HG03135 (cell line): ENCODE results near the gene CXCL12.

Experiments used
- ATAC-seq: cut with Tn5 transposase; IDR thresholded peaks from one replicate; pipeline ENCODE4 v1.9.1; 2021; ENCODE audit warnings: mild to moderate bottlenecking, moderate library complexity; ENCODE audit not compliant: unreplicated experiment

Gene CXCL12

DNA sequence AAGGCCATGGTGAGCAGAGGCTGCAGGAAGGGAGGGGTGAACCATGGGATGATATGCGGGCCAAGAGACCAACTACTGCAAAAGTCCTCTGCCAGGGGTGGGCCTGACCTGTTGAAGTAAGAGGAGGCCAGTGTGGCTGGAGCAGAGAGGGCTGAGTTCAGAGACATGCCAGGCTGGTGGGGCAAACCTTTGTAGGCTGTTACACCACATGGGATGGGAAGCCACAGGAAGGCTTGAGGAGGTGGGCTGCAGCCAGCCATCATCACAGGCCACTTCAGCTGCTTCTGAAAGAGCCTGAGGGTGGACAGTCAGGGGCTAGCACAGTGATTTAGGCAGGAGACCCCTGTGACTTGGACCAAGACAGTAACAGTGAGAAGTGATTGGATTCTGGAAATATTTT, 20.3 kb downstream of the CXCL12 start:
- no peak for ATAC-seq

DNA sequence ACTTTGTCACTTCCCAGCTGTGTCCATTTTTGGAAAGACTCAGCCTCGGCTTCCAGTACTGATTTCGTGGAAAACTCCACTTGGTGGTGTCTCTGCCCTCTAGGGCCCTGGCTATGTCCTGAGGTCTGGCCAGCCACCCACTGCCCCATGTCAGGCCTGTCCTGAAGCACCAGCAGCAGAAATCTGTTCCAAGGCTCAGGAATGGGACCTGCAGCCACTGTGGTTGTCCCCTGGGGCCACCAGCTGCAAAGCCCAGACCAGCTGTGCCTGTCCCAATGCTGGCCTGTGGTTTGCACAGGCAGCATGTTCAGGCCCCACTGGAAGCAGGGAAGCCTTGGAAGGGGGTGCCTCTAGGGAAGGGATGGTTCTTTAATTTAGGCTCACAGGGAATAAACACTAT, 21.2 kb downstream of the CXCL12 start:
- no peak for ATAC-seq

DNA sequence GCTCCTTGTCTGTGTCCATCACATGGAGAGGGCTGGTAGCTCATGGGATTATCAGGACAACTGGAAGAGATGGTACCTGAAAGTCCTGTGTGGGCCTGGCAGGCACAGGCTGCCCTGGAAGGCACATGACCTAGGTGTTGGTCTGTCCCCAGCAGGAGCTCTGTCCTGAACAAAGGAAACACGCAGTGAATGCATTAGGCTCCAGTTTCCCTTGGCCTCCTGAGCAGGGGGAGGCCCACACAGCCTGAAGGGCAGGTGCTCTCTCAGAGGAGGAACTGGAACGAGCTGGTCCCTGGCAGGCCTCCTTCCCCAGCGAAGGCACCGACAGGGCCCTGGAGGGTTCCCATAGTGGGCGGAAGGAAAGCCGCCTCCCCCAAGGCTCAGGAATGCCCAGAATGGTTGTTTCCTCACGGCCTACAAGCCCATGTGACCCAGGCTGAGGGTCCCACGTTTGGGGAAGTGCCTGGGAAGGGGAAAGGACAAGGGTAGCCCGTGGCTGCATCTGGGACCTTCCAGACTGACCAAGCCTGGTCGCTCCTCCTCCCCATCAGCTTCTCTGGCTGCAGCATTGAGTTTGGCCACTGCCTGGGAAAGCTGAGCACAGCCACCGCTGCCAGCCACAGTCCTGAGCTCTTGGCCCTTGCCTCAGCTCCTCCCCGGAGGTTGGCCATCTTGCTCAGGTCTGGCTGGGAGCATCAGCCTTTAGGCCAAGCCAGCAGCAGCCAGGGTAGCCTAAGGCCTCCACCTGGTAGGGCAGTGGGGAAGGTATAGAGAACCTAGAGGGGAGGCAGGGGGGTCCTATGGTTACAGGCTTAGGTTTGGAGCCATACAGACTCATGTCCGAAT, 21.8 kb downstream of the CXCL12 start:
- no peak for ATAC-seq

DNA sequence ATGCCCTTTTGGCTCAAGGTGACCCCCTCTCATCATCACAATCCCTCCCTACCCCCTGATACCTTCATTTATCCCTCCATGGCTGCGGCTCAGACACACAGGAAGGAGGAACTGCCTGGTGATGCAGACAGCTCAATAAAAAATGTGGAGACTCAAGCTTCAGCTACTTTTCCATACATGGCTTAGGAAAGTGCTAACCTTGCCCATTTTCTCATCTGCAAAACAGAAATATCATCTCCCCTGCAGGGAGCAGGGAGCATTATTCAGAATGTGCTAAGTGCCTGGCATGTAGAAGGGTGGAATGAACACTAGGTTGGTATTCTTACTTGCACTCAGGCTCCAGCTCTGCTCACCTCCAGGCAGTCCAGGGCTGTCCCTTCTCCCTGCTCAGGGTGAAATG, 23.8 kb downstream of the CXCL12 start:
- no peak for ATAC-seq

DNA sequence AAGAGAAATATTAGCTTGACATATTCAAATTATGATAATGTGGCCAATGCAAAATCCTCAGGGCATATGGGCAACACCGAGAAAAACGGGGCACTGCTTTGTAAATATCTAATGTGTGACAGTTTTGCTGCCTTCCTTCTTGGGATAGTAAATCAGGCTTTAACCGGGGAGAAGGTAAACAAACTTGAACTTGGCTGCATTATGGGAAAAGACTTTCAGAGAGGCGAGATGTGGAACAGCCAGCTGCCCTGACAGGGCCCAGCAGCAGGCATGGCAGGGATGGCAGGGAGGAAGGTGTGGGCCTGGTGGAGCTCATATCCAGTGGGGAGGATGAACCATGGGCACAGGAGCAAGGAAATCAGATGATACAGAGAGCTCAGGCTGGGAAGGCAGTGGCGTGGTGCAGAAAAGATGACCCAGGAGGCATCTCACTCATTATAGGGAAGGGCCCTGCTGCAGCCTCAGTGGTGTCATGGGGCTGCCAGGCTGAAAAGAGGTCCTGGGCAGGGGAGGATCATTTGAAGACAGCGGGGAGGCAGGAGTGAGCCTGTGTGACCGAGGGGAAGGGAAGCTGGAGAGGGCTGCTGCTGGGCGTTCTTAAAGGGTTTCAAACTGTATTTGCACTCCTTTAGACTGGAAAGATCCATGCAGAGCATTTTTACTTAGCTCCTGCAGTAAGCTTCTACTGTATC, 26.7 kb downstream of the CXCL12 start:
- ATAC-seq = no peak

DNA sequence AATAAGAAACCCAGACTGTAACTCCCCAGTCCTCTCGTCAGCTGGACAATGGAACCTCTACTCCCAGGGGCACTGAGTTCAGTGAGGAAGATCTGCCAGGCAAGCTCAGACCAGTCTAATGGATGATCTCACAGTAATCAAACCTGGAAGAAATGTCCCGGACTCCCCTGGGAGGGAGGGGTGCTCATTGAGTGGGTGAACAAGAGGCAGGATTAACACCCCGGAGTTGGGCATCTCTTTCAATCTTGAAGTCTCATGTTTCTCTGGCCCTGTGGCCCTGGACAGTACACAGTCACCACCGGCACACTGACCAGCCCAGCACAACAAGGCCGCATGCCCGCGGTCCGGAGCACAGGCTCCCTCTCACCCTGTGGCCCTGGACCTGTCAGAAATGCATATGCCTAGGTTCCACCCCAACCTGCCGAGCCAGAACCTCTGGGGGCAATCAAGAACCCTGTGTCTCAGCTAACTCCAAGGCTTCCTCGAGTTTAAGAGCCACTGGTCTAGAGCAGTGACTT, 27.8 kb downstream of the CXCL12 start:
- no peak for ATAC-seq

DNA sequence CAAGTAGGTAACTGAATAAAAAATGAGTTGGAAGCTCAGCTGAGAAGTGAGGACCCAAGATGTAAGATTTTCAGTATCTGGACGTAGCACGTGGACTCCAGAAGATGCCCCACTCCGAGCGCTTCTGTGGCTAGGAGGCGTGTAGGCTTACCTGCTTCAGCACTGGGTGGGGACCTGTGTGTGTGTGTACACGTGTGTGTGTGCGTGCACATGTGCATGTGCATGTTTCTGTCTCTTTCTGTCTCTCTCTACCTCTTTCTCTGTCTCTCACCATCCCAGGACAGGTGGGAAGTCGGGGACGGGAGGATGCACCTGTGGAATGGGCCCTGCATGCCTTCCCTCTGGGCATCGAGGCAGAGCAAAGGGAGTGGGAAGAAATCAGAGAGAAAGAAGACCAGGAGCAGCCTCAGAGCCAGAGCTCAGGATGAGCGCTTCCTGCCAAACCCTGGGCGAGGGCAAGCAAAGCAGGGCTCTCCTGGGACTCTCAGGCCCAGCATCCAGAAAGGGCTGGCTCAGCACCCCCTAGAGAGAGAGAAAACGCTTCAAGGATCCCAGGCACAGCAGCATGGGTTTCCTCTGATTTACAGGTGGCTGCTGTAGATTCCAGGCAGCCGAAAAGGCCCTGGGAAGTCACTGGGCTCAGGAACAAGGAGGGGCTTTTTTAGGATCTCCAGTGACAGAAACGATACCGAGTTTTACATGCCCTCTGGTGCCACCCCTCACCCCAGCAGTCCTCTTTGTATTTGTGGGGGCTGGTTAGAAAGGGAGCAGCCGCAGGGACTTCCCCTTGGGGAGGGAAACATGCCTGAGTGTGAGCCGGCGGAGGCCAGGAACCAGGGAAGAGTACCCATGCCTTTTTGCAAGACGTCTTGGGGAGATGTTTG, 28.5 kb downstream of the CXCL12 start:
- no peak for ATAC-seq

DNA sequence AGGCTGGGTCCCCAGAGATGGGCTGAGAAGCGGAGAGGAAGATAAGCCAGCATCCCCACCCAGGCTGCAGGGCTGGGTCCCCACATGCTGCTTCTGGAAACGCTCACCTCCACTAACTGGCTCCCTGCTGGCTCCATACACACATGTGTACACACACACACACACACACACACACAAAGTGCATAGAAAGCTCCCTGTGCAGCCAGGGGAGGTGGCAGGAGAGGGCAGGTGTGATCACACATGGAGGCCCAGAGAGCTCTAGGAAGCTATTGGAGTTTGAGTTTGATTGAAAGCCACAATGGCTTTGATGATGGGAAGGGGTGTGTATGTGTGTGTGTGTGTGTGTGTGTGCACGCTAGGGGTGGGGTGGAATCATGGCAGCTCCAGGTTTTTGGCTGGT, 29.3 kb downstream of the CXCL12 start:
- no peak for ATAC-seq

DNA sequence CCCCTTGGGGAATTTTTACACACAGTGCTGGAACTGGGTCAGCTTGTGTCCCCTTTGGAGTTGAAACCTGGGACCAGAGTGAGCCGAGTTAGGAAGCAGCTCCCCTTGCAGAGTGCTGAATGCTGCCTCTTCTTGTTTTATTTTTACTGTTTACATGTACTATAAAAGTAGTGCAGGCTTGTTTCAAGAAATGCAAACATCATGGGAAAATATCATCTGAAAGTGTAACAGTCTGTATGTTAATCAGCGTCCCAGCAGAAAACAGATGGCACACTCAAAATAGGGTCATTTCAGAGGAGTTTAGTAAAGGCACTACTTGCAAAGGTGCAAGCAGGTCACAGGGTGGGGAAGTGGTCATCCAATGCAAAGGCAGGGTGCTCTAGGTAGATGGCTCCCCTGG, 30.1 kb downstream of the CXCL12 start:
- ATAC-seq = no peak

DNA sequence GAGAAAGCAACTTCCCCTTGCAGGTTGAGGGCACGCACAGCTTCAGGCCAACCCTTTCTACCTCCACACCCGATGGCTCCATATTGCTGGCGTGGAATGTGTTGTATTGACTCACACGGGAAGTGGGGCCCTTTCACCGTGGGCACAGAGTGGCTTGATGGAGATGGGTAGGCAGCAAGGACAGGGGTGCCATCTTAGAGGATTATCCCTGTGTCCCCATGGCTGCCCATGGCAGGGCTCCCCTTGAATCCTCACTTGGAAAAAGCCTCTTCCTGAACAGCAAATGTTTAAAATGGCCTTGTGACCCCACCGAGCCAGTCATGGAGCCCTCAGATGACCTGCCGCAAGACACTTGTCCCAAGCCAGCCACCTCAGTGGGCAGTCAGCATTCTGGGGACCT, 31.2 kb downstream of the CXCL12 start:
- ATAC-seq = no peak

DNA sequence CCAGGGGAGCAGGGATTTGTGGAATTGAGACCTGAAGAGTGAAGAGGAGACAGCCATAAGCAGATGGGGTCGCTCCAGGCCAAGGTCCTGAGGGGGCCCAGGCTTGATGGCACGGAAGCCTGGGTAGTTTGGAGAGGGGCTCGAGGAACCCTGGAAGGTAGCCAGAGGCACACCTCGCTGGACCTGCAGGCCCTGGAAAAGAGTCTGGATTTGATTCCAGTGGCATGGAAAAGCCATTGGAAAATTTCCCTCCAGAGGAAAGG, 31.8 kb downstream of the CXCL12 start:
- no peak for ATAC-seq

DNA sequence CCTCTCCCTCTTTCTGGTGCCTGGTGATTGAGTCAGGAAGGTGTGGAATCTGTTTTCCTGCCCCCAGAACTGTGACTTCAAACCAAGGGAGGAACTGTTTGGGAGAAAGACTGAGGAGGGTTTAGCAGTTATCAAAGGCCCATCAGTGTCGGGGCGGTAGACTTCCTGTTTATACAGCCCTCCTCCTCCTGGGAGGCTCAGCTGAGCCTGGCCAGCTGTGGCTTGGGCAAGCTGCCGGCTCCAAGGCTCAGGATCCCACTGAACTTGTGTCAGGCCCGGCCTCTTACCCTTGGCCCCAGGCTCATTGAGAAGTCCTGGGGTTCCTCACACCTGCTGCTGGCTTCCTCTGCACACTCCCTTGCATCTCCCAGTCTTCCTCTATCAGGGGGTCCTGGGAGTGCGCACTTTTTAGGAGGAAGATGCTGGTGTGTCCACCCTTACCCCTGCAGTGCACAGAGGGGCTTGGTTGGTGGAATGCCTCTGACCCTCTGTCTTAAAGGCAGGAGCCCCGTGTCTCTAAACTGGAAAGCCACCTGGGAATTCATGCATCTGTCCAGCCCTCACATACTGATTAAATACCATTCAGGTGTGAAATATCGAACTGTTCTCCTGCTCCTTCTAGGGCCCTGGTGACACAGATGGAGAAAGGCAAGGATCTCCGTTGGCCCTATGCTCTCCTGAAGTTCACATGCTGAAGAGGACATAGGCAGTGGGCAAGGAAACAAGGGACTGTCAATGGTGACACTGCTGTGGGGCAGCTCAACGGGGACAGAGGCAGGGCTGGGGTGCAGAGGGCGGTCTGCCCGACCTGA, 32.4 kb downstream of the CXCL12 start:
- no peak for ATAC-seq

DNA sequence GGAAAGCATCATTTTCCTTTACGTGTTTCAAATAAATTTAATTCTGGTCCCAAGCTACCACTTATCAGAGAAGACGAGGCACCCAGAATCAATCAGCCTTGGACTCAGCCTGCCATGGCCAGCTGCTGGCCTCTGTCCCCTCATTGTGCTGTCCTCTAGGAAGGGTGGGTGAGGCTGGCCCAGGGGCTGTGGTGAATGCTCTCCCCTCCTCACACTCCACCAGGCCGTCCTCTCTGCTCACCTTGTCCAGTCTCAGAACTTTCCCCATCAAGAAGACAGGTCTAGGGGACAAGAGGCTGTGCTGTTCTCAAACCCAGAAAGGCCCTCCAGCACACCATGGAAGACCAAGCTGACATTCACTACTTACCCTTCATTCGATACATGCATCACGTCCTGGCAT, 36.4 kb downstream of the CXCL12 start:
- no peak for ATAC-seq

DNA sequence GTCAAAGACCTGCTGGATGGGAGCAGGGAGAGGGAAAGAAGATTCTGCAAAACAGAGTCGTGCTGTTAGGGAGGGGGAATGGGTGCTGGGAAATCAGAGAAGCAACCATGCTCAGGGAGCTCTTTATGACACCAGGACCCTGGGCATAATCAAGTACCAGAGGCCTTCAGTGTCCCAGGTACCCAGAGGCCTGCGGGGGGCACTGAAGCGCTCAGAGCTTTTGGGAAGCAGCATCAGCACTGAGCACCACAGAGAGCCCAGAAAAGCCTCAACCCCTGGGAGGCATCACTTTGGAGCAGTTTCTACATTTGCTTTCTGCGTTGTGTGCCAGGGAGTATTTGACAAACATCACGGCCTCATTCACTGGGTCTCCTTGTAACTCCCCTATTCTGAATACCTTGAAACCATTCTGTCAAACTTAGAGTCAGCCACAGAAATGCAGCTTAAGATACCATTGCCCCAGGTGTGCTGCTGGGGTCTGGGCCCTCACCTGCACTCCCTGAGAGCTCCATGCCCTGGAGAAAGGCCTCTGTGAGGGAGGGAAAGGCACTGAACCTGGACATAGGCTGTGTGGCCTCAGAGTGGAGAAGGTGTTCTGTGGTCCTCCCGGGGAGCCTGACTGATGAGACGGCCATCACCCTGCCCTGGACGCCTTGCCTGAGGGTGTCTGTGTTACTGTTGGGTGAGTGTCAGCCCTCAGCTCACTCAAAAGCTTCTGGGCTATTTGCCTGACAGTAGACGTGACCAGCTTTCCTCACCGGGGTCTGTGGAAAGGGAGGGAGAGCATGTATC, 37.1 kb downstream of the CXCL12 start:
- ATAC-seq = no peak

DNA sequence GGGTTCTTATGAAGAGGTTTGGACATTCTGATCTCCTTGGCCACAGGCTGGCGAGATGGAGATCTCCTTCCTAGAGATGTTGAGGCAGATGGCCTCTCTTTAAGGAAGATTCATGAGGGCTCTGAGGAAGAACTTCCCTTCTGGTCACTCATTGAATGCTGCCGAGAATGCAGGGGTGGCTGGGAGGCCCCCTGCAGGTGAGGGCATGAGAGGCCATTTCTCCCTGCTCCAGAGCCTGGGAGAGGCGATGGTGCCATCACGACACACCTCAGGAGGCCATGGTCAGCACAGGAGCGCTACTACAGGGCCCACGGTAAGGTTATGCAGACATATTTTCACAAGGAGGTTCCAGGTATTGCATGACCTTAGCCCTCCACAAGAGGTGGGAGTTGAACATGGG, 40.2 kb downstream of the CXCL12 start:
- ATAC-seq = no peak

DNA sequence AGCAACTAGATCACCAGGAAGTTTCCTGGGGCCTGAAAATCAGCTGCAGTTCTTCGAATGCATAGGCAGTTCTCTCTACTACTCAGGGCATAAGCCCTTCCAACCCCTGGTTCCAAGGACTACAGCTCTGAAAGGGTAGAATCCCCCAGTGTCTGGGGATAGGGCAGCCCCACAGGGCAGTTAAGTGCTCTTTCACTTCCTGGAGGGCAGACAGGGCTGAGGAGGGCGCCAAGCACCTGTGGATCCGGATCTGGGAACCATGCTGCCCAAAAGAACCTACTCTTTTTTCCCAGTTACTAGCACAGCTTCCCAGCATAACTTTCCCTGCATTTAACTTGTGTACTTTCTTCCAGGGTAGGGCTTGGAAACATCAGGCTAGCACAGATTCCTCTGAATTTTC, 41.1 kb downstream of the CXCL12 start:
- ATAC-seq = no peak

DNA sequence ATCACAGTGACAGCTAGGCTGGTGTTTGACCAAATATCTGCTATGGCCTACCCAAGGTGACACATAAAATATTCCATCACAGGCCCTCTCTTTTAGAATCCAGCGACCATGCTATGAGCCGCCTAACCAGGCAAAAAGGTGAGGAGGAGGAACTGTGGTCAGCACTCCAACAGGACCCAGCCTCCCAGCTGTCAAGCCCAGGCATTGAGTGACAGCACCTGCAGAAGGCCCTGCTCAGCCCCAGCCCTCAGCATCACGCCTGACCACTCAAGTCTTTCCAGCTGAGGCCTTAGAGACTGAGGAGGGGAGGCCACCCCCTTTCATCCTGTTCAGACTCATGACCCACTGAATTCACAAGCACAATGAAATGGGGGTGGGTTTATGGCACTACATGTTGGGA, 43.0 kb downstream of the CXCL12 start:
- ATAC-seq = no peak

DNA sequence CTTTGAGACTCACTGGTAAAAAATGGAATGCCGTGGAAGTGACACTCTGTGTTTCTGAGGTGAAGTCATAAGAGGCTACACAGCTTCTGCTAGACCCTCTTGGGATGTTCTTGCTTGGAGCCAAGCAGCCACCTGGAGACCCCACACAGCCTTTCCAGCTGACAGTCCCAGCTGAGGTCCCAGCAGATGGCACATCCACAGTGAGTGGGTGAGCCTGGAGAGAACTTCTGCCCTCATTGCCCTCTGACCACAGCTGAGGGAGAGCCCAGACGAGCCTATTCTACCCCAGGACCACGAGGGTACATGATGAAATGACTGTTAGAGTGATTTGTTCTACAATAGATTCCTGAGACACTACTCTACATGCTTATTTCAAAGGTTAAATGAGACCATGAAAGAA, 44.3 kb downstream of the CXCL12 start:
- ATAC-seq = no peak

DNA sequence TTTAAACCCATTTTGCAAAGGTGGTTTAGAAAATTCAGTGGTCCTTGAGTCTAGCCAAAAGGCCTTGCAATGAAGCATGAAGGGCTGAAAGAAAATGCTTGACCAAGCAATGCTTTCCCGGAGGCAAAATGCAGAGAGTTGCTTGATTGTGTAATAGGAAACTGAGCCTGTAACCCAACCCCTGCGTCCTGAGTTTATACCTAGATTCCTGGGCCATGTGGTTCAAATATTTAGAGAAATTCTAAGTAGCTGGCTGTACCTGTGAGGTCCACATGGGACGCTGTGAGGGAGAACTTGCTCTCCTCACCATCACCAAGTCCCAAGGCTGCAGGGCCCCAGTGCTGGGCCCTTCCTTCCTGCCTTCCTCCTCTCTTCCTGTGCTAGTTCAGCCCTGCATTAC, 45.7 kb downstream of the CXCL12 start:
- ATAC-seq = no peak

DNA sequence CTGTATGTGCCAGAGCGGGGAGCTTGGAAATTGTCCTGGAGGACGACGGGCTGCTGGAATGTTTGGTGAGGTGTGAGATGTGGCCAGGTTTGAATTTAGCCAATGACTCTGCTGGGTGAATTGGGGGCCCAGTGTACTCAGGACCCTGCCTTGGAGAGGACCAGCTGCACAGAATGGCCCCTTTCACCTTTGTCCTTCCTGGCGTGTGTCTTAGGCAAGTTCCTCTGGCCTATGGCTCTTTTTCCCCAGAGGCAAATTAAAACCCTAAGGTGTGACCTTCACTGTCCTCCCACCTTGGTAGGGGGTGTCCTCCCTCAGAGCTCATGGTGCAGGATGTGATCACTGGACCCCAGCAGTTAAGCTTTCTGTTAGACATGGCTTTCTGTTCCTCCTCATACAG, 47.8 kb downstream of the CXCL12 start:
- ATAC-seq = no peak
